Endodermal cell (in vitro differentiated cells): ENCODE results near the gene CLEC11A. TPM values are rescaled to one million over a fixed set of nuclear protein-coding genes. Genes with fewer than 3 reads are reported as not detected.

Experiments used
- DNase-seq: peaks from one replicate; pipeline ENCODE4 v3.0.0-alpha.2; 2017
- H3K27ac ChIP-seq: 2 replicates; pipeline ENCODE4 v1.5.1; 2013; ENCODE audit warnings: mild to moderate bottlenecking, low read depth, low read length, moderate library complexity
- H3K27me3 ChIP-seq: 2 replicates; pipeline ENCODE4 v1.6.1; 2013; ENCODE audit warnings: mild to moderate bottlenecking, low read length, moderate library complexity; ENCODE audit not compliant: insufficient read depth, control insufficient read depth, poor library complexity, severe bottlenecking
- H3K36me3 ChIP-seq: 2 replicates; pipeline ENCODE4 v1.7.0; 2013; ENCODE audit warnings: mild to moderate bottlenecking, low read length, moderate library complexity; ENCODE audit not compliant: control insufficient read depth, insufficient read depth
- H3K4me1 ChIP-seq: one replicate; pipeline ENCODE4 v1.7.0; 2013; ENCODE audit warnings: low read length; ENCODE audit not compliant: control insufficient read depth, insufficient read depth
- H3K4me3 ChIP-seq: 2 replicates; pipeline ENCODE4 v1.5.1; 2013; ENCODE audit warnings: mild to moderate bottlenecking, low read length, moderate library complexity
- H3K9ac ChIP-seq: 2 replicates; pipeline ENCODE4 v1.6.1; 2013; ENCODE audit warnings: mild to moderate bottlenecking, low read length, moderate library complexity; ENCODE audit not compliant: poor library complexity, severe bottlenecking; ENCODE audit errors: extremely low read depth
- H3K9me3 ChIP-seq: 2 replicates; pipeline ENCODE4 v1.6.1; 2013; ENCODE audit warnings: mild to moderate bottlenecking, low read length, moderate library complexity; ENCODE audit not compliant: control insufficient read depth
- H3K27ac Mint-ChIP-seq: 2 replicates; pipeline ENCODE4 v1.8.0; 2020; ENCODE audit warnings: mixed read lengths
- H3K27me3 Mint-ChIP-seq: 2 replicates; pipeline ENCODE4 v1.8.0; 2021; ENCODE audit warnings: mild to moderate bottlenecking, mixed read lengths; ENCODE audit not compliant: insufficient read depth
- H3K36me3 Mint-ChIP-seq: 2 replicates; pipeline ENCODE4 v1.8.0; 2020; ENCODE audit warnings: low read depth, mixed read lengths
- H3K4me1 Mint-ChIP-seq: 2 replicates; pipeline ENCODE4 v1.8.0; 2020; ENCODE audit warnings: mixed read lengths
- H3K4me3 Mint-ChIP-seq: 2 replicates; pipeline ENCODE4 v1.8.0; 2020; ENCODE audit warnings: mild to moderate bottlenecking, moderate library complexity, mixed read lengths
- H3K9me3 Mint-ChIP-seq: 2 replicates; pipeline ENCODE4 v1.8.0; 2020; ENCODE audit warnings: mild to moderate bottlenecking, mixed read lengths
- WGBS, 2 experiments: methylation state at CpG; one replicate each; pipeline versions ENCODE4 v1.1.5 to v1.1.7; 2013; ENCODE audit warnings: missing lambda C conversion rate in 2 of 2, mixed read lengths in 1 of 2; ENCODE audit not compliant: insufficient coverage in 1 of 2, insufficient read length in 1 of 2; 5-methylcytosine and 5-hydroxymethylcytosine counted together
- total RNA-seq, 2 donors: library from RNA; stranded (reverse); fragmentation: NEBNext Ultra II Directional in 1 of 2; extraction: Animal tissue kit (Norgen Biotek cat#: 25700) in 1 of 2; gene quantifications; 2 replicates in 1 of 2; 3 replicates in 1 of 2; pipeline ENCODE4 v1.2.1, GENCODE V29; 2021
- TF ChIP-seq, protein P1 (sequence below): fragments of 200-600 bp; sonication (generic); conservative IDR thresholded peaks from 2 replicates; pipeline ENCODE4 v1.5.0; 2021; ENCODE audit warnings: antibody characterized with exemption, mild to moderate bottlenecking

Gene CLEC11A
- total RNA-seq, 2 donors from 2014 or later, result 4.0 to 6.2 TPM

DNA sequence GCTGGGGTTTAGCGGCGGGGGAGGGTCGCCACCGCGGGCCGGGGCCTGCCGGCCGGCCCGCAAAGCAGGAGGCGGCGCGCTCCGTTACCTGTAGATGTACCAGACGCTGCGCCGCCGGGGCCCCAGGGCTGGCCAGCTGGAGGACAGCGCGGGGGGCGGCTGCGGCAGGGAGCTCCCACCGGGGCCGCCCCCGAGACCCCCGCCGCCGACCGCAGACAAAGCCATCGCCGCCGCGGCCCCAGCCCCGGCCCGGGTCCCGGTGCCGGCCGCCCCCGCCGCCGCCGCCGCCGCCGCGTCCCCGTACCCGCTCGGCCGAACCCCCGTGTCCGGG is 28.4 kb upstream of the CLEC11A start:
- Histone ChIP-seq H3K9ac (no peak overlapping the region), H3K36me3 (no peaks in the 10 kb centered on the region), H3K27ac (no peak overlapping the region), H3K4me3 (no peak overlapping the region), H3K9me3 (no peaks in the 10 kb centered on the region), H3K4me1 (no peaks in the 10 kb centered on the region), H3K27me3 (peaks cover 84% of the 10 kb centered on the region)
- no peak overlapping the region for H3K4me3 Mint-ChIP-seq
- TF ChIP-seq, protein P1, sequence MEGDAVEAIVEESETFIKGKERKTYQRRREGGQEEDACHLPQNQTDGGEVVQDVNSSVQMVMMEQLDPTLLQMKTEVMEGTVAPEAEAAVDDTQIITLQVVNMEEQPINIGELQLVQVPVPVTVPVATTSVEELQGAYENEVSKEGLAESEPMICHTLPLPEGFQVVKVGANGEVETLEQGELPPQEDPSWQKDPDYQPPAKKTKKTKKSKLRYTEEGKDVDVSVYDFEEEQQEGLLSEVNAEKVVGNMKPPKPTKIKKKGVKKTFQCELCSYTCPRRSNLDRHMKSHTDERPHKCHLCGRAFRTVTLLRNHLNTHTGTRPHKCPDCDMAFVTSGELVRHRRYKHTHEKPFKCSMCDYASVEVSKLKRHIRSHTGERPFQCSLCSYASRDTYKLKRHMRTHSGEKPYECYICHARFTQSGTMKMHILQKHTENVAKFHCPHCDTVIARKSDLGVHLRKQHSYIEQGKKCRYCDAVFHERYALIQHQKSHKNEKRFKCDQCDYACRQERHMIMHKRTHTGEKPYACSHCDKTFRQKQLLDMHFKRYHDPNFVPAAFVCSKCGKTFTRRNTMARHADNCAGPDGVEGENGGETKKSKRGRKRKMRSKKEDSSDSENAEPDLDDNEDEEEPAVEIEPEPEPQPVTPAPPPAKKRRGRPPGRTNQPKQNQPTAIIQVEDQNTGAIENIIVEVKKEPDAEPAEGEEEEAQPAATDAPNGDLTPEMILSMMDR, result no peak
- H3K27ac Mint-ChIP-seq, result no peak overlapping the region
- peaks cover 93% of the 10 kb centered on the region for H3K27me3 Mint-ChIP-seq
- no peaks in the 10 kb centered on the region for H3K4me1 Mint-ChIP-seq
- whole genome bisulfite sequencing, 2 experiments, result 36 to 42% methylated on average over 12 to 31 of the region's 51 CpGs
- H3K36me3 Mint-ChIP-seq, result no peaks in the 10 kb centered on the region
- H3K9me3 Mint-ChIP-seq, result no peaks in the 10 kb centered on the region
- DNase-seq, result no peak

DNA sequence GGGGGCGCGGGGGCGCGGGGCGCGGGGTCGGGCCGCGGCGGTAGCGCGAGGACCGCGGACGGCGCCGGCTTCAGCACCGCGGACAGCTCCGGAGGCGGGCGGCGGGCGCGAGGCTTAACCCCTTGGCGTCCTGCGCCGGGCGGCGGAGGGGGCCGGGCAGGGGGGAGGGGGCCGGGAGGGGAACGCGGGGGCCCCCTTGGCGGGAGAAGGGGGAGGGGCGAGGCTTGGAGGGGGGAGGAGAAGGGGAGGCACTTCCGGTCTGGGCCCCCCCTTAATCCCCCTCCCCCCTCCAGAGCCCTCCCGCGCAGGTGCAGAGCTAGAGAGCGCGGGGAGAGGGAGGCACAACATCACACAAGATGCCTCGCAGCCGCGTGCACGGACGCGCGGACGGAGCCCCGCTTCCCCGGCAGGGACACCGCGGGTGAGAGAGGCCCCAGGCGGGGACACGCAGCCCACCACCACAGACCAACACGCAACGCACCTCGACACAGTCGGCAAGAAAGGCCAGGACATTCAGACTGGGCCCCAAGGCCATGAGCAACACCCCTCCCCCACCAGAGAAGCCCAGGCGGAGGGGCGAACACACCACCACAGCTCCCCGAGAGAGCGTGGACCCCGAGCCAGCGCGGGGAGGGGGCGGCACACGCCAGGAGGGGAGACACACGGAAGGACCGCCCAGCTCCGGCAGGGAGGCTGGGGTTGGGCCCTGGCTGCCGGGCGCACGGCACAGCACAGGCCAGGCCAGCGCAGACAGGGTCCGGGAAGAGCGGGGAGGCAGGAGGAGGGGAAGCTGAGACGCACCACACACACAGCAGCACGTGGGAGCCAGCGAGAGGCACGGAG is 27.7 kb upstream of the CLEC11A start:
- Mint-ChIP-seq H3K27me3 (peaks cover 92% of the 10 kb centered on the region), H3K4me3 (no peak overlapping the region), H3K4me1 (no peaks in the 10 kb centered on the region), H3K27ac (no peak overlapping the region), H3K36me3 (no peaks in the 10 kb centered on the region), H3K9me3 (no peaks in the 10 kb centered on the region)
- WGBS, 2 experiments, result 36 to 48% methylated on average over 27 to 46 of the region's 81 CpGs
- no peaks in the 10 kb centered on the region for H3K9me3 ChIP-seq
- peak; percentile 80 for DNase-seq
- H3K4me3 ChIP-seq, result no peak overlapping the region
- no peak overlapping the region for H3K27ac ChIP-seq
- TF ChIP-seq, protein P1, result no peak
- H3K27me3 ChIP-seq, result peaks cover 85% of the 10 kb centered on the region
- no peaks in the 10 kb centered on the region for H3K36me3 ChIP-seq
- no peak overlapping the region for H3K9ac ChIP-seq
- H3K4me1 ChIP-seq, result no peaks in the 10 kb centered on the region

DNA sequence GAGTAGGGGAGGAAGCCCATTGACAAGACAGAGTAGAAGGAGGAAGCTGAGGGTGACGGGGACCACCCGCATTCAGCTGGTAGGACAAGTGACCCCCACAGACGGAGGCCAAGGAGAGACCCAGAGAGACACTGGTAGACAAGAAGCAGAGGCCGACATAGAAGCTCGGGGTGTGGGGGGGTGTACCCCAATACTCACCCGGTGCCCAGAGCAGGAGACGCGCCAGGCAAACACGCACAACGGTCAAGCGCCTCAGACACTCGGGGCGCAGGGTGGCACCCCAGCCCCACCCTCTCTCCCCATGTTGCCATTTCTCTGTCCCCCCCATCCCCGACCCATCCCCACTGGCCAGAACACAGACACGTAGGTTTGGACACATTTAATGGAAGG is 27.1 kb upstream of the CLEC11A start:
- H3K36me3 ChIP-seq, result no peaks in the 10 kb centered on the region
- no peak overlapping the region for H3K27ac ChIP-seq
- H3K4me3 ChIP-seq, result no peak overlapping the region
- H3K4me1 ChIP-seq, result no peaks in the 10 kb centered on the region
- Mint-ChIP-seq H3K9me3 (no peaks in the 10 kb centered on the region), H3K4me3 (no peak overlapping the region), H3K27me3 (peaks cover 91% of the 10 kb centered on the region), H3K4me1 (no peaks in the 10 kb centered on the region), H3K27ac (no peak overlapping the region), H3K36me3 (no peaks in the 10 kb centered on the region)
- no peaks in the 10 kb centered on the region for H3K9me3 ChIP-seq
- H3K9ac ChIP-seq, result no peak overlapping the region
- WGBS, 2 experiments, result 75 to 88% methylated on average over 11 to 15 of the region's 15 CpGs
- DNase-seq, result no peak
- TF ChIP-seq, protein P1, result no peak
- H3K27me3 ChIP-seq, result peaks cover 80% of the 10 kb centered on the region
